ENCODE results near the gene PDE4C. TPM values are rescaled to one million over a fixed set of nuclear protein-coding genes. Genes with fewer than 3 reads are reported as not detected.

PDE4C gene
- total and polyA plus RNA-seq, 10 of the 15 experiments (the other 5 are each of a cell fraction or from before 2014, with no cell fraction given): 0.08 to 0.73 (median 0.34) TPM

DNA sequence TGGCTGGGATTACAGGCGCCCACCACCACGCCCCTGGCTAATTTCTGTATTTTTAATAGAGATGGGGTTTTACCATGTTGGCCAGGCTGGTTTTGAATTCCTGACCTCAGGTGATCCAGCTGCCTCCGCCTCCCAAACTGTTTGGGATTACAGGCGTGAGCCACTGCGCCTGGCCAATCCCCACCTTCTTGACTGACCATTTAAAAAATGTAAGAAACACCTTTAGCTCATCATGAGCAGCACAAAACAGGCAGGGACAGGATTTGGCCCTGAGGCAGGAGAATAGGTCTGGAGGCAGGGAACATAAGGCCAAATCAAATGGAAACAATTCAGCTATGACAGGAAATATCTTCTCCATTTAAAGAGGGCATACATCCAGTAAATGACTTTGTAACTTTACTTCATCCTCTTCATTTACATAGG is 34.6 kb downstream of the PDE4C start (continued):
- no peak for TF ChIP-seq PRDM15 (CRISPR knock-in tag; IDR thresholded peaks at IDR 0.05)
- TF ChIP-seq, protein P1, sequence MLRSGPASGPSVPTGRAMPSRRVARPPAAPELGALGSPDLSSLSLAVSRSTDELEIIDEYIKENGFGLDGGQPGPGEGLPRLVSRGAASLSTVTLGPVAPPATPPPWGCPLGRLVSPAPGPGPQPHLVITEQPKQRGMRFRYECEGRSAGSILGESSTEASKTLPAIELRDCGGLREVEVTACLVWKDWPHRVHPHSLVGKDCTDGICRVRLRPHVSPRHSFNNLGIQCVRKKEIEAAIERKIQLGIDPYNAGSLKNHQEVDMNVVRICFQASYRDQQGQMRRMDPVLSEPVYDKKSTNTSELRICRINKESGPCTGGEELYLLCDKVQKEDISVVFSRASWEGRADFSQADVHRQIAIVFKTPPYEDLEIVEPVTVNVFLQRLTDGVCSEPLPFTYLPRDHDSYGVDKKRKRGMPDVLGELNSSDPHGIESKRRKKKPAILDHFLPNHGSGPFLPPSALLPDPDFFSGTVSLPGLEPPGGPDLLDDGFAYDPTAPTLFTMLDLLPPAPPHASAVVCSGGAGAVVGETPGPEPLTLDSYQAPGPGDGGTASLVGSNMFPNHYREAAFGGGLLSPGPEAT (IDR thresholded peaks at IDR 0.05; ENCODE audit: low read depth): no peak

GRCh38 chr19:18190278-18190677 is 36.0 kb downstream of the PDE4C start:
- RAD21 ChIA-PET (ENCODE audit: unreplicated experiment): interaction anchor here (3.1 kb wide), 1 partner anchor 8 kb away, joined by 22 read pairs; no protein-coding TSS in a partner anchor
- no TSS peak for BruUV-seq (replicated peaks)
- in situ Hi-C loops (cut with MboI): no loop called here

More at GRCh38 chr19:18190278-18190677, 36.0 kb downstream of the PDE4C start:
- H3K27me3 ChIP-seq (replicated peaks in 1 of 2; ENCODE audit: control insufficient read depth in 2 of 2, insufficient read depth in 2 of 2, low read length in 1 of 2): no peaks in the 10 kb centered on the region
- H3K4me2 ChIP-seq (ENCODE audit: control insufficient read depth, insufficient read depth): no peak overlapping the region
- peaks cover 5% of the 10 kb centered on the region for H3K79me2 ChIP-seq (ENCODE audit: control insufficient read depth, insufficient read depth, low read length)
- FAIRE-seq (no peak), DNase-seq (ENCODE audit: low read depth, low spot score) (no peak), ATAC-seq (no peak)
- H3K36me3 ChIP-seq (ENCODE audit: control insufficient read depth in 2 of 2, insufficient read depth in 2 of 2, low read length in 1 of 2): no peaks in the 10 kb centered on the region
- ChIA-PET SMC1A (ENCODE audit: uncharacterized antibody, unreplicated experiment) (interaction anchor here (0.7 to 2.2 kb wide), 4 partner anchors 10 to 138 kb away, joined by 3 to 14 read pairs (median 10); partner anchors contain the start of gene IFI30), POLR2A (interaction anchor here (1.8 kb wide), 1 partner anchor 15 kb away, joined by 5 read pairs; no protein-coding TSS in a partner anchor), CTCF (no interaction called here)
- H3K9me3 ChIP-seq (replicated peaks; ENCODE audit: control insufficient read depth, insufficient read depth, low read length): no peaks in the 10 kb centered on the region
- H4K20me1 ChIP-seq (ENCODE audit: control insufficient read depth, insufficient read depth): no peaks in the 10 kb centered on the region
- no peak overlapping the region for H3K9ac ChIP-seq (ENCODE audit: control insufficient read depth, insufficient read depth, low read length)
- WGBS (ENCODE audit: insufficient coverage, insufficient replicate concordance, low lambda C conversion rate, missing lambda C conversion rate): 100% methylated on average over 4 of the region's 4 CpGs
- no peak overlapping the region for H3K4me3 ChIP-seq
- TF ChIP-seq MYB (IDR thresholded peaks at IDR 0.05; ENCODE audit: borderline replicate concordance, low read depth, low read length): no peak
- peaks cover 11% of the 10 kb centered on the region for H3K4me1 ChIP-seq (ENCODE audit: control insufficient read depth, insufficient read depth, low read length)
- H2AFZ ChIP-seq (ENCODE audit: control insufficient read depth, low read depth, low read length): no peak overlapping the region
- no peak overlapping the region for H3K27ac ChIP-seq (ENCODE audit: control insufficient read depth, insufficient read depth)
- intact Hi-C loops (cut with micrococcal nuclease; ENCODE audit: unreplicated experiment): no loop called here
